AG10803 (cell line): ENCODE results near the gene GEMIN4.
"Not testable (repeated sequence)": the region's sequence is repeated elsewhere in the genome, so short reads cannot be mapped to it uniquely, and the experiment has no call there.

Experiments used
- DNase-seq: peaks from one replicate; pipeline ENCODE4 v3.0.0; 2010; ENCODE audit warnings: low read depth
- H3K4me3 ChIP-seq: 2 replicates; pipeline ENCODE4 v1.5.1; 2011; ENCODE audit warnings: mild to moderate bottlenecking, low read length, control low read depth
- TF ChIP-seq, protein P1 (sequence below): conservative IDR thresholded peaks from 2 replicates; pipeline ENCODE4 v1.5.1; 2011; ENCODE audit warnings: mild to moderate bottlenecking, low read length, control low read depth, inconsistent platforms

The GEMIN4 gene

DNA sequence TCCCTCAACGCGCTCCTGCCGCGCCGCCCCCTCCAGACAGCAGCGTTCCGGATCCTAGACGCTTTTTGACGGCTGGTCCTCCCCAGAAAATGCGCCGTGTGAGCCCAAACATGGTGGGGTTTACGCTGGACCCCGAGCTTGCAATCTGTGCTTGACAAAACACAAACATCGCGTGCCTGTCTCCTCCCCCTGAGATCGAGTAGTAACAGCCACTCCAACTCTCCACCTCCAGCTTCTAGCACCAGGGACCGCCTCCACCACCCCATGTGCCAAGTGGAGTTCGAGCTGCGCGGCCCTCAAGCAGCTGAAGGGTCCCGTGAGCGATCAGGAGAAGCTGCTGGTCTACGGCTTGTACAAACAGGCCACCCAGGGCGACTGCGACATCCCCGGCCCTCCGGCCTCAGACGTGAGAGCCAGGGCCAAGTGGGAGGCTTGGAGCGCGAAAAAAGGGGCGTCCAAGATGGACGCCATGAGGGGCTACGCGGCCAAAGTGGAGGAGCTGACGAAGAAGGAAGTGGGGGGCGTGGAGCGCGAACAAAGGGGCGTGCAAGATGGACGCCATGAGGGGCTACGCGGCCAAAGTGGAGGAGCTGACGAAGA, 656 bp upstream of the GEMIN4 start:
- peak overlapping the region; percentile 75 for H3K4me3 ChIP-seq
- DNase-seq, result peak; percentile 60
- TF ChIP-seq, protein P1, sequence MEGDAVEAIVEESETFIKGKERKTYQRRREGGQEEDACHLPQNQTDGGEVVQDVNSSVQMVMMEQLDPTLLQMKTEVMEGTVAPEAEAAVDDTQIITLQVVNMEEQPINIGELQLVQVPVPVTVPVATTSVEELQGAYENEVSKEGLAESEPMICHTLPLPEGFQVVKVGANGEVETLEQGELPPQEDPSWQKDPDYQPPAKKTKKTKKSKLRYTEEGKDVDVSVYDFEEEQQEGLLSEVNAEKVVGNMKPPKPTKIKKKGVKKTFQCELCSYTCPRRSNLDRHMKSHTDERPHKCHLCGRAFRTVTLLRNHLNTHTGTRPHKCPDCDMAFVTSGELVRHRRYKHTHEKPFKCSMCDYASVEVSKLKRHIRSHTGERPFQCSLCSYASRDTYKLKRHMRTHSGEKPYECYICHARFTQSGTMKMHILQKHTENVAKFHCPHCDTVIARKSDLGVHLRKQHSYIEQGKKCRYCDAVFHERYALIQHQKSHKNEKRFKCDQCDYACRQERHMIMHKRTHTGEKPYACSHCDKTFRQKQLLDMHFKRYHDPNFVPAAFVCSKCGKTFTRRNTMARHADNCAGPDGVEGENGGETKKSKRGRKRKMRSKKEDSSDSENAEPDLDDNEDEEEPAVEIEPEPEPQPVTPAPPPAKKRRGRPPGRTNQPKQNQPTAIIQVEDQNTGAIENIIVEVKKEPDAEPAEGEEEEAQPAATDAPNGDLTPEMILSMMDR, result no peak

DNA sequence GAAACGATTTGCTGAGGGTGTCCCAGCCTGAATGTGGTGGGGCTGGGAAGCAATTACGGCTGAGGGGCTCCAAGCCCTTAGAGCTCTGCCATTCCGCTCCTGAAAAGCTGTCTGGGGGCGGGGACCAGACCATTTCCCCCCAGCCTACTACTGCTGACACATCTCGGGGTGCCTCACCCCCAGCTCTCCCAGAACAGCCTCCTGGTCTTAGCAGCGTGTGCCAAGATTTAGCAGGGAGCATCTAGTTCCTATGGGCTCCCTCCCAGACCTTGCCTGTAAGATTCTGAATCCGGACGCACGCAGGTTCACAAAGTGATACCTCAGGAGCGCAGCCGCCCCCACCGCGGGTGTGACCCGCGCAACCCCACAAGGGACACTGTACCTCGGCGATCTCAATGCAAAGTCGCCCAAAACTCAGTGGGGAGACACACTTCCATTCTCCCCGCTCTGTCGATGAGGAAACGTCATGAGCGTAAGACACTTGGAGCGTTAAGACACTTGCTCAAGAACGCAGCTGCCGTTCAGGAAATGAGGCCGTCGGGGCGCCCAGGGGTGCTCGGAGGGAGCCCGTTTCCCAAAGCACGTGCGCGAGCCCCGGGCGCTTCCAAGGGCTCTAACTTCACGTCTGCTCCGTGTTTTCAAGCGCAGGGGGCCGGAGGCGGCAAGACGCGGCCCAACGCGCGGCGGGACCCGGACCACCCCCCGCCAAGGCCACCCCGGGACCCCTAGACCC, 629 bp downstream of the GEMIN4 start:
- DNase-seq, result peak; percentile 49
- peak overlapping the region; percentile 75 for H3K4me3 ChIP-seq
- TF ChIP-seq, protein P1, result no peak

DNA sequence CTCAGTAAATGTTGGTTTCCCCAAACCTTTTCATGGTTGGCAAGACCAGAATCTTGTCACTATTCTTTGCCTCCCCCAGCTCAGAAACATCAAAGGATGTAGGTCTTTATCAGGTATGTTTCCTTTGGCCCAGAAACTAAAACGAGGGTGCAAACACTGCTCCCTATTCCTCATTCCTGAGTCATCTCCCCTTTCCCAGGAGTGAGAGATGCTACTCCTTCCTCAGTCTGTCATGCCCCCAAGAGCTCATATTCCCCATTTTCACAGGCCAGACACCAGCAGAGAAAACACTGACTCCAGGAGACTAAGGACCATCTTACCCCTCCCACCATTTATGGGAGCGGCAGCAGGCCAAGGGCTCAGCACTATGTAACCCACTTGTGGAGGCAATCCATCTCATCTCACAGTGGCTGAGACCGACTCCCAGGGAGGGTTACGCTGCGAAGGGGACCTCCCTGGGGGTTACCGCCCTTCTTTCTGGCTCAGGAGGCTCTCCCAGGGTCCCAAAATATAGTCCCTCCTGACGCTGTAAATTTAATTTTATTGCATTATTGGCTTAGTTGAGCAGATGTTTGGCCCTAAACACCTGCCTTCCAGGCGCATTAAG, 1.5 kb downstream of the GEMIN4 start:
- no peak for DNase-seq
- TF ChIP-seq, protein P1, result no peak
- peak overlapping the region; percentile 75 for H3K4me3 ChIP-seq

DNA sequence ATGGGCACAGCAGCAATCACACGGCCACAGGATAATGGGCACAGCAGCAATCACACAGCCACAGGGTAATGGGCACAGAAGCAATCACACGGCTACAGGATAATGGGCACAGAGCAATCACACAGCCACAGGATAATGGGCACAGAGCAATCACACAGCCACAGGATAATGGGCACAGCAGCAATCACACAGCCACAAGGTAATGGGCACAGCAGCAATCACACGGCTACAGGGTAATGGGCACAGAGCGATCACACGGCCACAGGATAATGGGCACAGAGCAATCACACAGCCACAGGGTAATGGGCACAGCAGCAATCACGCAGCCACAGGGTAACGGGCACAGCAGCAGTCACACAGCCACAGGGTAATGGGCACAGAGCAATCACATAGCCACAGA, 2.7 kb downstream of the GEMIN4 start:
- H3K4me3 ChIP-seq, DNase-seq: not testable (repeated sequence)

DNA sequence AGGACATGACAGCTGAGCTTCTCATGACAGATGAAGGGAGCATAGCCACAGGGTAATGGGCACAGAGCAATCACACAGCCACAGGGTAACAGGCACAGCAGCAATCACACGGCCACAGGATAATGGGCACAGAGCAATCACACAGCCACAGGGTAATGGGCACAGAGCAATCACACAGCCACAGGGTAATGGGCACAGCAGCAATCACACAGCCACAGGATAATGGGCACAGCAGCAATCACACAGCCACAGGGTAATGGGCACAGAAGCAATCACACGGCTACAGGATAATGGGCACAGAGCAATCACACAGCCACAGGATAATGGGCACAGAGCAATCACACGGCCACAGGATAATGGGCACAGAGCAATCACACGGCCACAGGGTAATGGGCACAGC, 3.5 kb downstream of the GEMIN4 start:
- not testable (repeated sequence) for DNase-seq

DNA sequence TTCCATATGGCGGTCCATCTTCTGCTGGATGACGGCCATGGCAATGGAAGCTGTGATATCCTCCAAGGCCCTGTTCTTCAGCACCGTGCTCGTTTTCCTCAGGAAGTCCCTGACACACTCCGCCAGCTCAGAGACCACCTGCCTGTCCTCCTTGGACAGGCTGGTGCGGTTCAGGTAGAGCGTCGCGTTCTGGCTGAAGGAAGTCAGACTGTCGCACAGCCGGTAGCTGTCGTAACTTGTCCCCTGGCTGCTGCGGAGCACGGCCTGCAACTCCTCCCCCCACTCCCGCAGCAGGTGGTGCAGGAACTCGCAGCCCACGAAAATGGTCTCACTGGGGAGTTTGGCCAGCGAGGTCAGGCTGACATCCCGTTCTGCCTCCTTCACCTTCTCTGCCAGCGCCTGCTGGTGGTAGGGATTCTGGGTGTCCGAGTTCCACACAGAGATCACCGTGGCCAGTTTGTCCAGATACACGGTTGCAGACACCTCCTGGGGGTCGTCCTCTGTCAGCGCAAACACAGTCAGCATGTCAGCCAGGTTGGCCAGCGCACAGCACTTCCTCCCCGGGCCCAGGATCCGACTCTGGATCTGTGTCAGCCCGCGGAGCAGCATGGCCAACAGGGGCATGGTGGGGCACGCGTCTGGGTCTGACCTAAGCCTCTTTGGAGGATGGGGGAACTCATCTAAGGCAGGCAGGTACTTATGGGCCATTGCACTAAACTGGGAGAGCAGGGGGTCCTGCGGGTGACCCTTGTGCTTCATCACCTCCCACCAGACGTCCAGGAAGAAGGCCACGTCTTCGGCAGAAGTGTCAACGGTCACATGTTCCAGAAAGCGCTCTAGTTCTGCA, 5.1 kb downstream of the GEMIN4 start:
- H3K4me3 ChIP-seq, result no peak overlapping the region
- no peak for DNase-seq
- TF ChIP-seq, protein P1, result no peak

More for the DNA sequence above, 3.5 kb downstream of the GEMIN4 start:
- not testable (repeated sequence) for H3K4me3 ChIP-seq

DNA sequence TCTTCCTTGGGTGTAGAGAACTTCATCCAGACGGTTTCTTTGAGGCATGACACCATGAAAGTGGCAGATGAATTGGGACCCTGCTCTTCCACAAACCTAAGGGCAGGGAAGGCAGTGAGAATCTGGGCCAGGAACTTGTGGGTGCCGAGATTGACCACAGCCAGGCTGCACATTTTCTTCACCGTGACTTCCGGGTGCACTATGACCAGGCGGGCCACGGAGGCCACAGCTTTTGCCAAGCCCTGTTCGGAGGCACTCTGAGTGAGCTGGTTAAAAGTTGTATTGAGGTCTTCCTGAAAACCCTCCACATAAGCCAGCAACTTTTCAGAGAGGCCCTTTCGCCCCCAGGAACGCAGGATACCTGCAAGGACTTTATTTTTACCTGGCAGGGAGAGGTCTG, 5.9 kb downstream of the GEMIN4 start:
- TF ChIP-seq, protein P1, result no peak
- H3K4me3 ChIP-seq, result no peak overlapping the region

DNA sequence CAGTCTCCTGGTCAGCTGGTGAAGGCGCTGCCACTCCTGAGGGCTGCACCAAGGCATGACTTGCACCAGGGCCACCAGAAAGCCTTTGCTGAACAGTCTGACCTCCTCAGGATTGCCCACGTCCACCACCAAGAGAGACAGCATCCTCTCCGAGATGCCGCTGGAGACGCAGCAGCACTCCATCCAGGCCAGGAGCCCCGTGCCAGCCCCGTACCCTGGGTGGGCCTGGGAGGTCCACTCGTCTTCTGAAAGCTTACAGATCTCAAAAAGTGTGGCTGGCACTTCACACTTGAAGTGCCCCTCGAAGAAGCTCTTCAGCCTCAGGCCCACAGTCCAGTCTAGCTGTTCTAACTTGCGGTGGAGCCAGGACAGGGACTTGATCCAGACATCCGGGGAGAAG, 6.7 kb downstream of the GEMIN4 start:
- H3K4me3 ChIP-seq, result no peak overlapping the region
- TF ChIP-seq, protein P1, result no peak
- DNase-seq, result no peak

More for the DNA sequence above, 5.9 kb downstream of the GEMIN4 start:
- DNase-seq, result no peak
